Karpas-422 (cell line): ENCODE results near the gene SRGN. TPM values are rescaled to one million over a fixed set of nuclear protein-coding genes. Genes with fewer than 3 reads are reported as not detected.
"Not testable (repeated sequence)": the region's sequence is repeated elsewhere in the genome, so short reads cannot be mapped to it uniquely, and the experiment has no call there.

ENCODE experiments used
- DNase-seq: peaks from one replicate; pipeline ENCODE4 v3.0.0-alpha.2; 2015
- H2AFZ ChIP-seq: fragments of 200-600 bp; sonication (generic); 2 replicates; pipeline ENCODE4 v1.6.1; 2014; ENCODE audit warnings: antibody characterized with exemption, low read length, mixed read lengths
- H3K27ac ChIP-seq: fragments of 200-600 bp; sonication (generic); 2 replicates; pipeline ENCODE4 v1.5.1; 2014; ENCODE audit warnings: mild to moderate bottlenecking, low read length, moderate library complexity
- H3K27me3 ChIP-seq: fragments of 200-600 bp; sonication (generic); 2 replicates; pipeline ENCODE4 v1.6.1; 2014; ENCODE audit warnings: low read length, mixed read lengths
- H3K36me3 ChIP-seq: fragments of 200-600 bp; sonication (generic); 2 replicates; pipeline ENCODE4 v1.6.1; 2014; ENCODE audit warnings: low read length, mixed read lengths; ENCODE audit not compliant: insufficient read depth
- H3K4me1 ChIP-seq: fragments of 200-600 bp; sonication (generic); 2 replicates; pipeline ENCODE4 v1.6.1; 2014; ENCODE audit warnings: mild to moderate bottlenecking, low read length, mixed read lengths
- H3K4me2 ChIP-seq: fragments of 200-600 bp; sonication (generic); 2 replicates; pipeline ENCODE4 v1.6.1; 2014; ENCODE audit warnings: low read length, low read depth, mild to moderate bottlenecking; ENCODE audit not compliant: poor library complexity, severe bottlenecking
- H3K4me3 ChIP-seq: fragments of 200-600 bp; sonication (generic); 2 replicates; pipeline ENCODE4 v1.5.1; 2014; ENCODE audit warnings: mild to moderate bottlenecking, antibody characterized with exemption, low read length, mixed read lengths
- H3K79me2 ChIP-seq: fragments of 200-600 bp; sonication (generic); 2 replicates; pipeline ENCODE4 v1.6.1; 2014; ENCODE audit warnings: mild to moderate bottlenecking, low read length, mixed read lengths
- H3K9ac ChIP-seq: fragments of 200-600 bp; sonication (generic); 2 replicates; pipeline ENCODE4 v1.6.0; 2014; ENCODE audit warnings: low read length
- H3K9me2 ChIP-seq: fragments of 200-600 bp; sonication (generic), shearing (Covaris generic); replicated peaks from 2 replicates; pipeline ENCODE4 v1.6.0; 2014; ENCODE audit warnings: mild to moderate bottlenecking, low read length, moderate library complexity; ENCODE audit not compliant: insufficient read depth
- H3K9me3 ChIP-seq: fragments of 300-700, 200-600 bp; sonication (generic); 2 replicates; pipeline ENCODE4 v1.6.1; 2014; ENCODE audit warnings: low read length, mixed read lengths
- H4K20me1 ChIP-seq: fragments of 200-600 bp; sonication (generic); 2 replicates; pipeline ENCODE4 v1.6.1; 2014; ENCODE audit warnings: mild to moderate bottlenecking, antibody characterized with exemption, low read length, low read depth; ENCODE audit not compliant: insufficient read depth
- total RNA-seq: library from RNA; depleted of rRNA; stranded (reverse); fragments of >200 nt; shearing (Covaris generic); gene quantifications from 2 replicates; pipeline ENCODE4 v1.2.3, GENCODE V29; 2014; ENCODE audit warnings: low replicate concordance; rRNA removed

SRGN gene, protein sequence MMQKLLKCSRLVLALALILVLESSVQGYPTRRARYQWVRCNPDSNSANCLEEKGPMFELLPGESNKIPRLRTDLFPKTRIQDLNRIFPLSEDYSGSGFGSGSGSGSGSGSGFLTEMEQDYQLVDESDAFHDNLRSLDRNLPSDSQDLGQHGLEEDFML
- total RNA-seq, result 18.3 and 56.4 TPM in 2 replicates

DNA sequence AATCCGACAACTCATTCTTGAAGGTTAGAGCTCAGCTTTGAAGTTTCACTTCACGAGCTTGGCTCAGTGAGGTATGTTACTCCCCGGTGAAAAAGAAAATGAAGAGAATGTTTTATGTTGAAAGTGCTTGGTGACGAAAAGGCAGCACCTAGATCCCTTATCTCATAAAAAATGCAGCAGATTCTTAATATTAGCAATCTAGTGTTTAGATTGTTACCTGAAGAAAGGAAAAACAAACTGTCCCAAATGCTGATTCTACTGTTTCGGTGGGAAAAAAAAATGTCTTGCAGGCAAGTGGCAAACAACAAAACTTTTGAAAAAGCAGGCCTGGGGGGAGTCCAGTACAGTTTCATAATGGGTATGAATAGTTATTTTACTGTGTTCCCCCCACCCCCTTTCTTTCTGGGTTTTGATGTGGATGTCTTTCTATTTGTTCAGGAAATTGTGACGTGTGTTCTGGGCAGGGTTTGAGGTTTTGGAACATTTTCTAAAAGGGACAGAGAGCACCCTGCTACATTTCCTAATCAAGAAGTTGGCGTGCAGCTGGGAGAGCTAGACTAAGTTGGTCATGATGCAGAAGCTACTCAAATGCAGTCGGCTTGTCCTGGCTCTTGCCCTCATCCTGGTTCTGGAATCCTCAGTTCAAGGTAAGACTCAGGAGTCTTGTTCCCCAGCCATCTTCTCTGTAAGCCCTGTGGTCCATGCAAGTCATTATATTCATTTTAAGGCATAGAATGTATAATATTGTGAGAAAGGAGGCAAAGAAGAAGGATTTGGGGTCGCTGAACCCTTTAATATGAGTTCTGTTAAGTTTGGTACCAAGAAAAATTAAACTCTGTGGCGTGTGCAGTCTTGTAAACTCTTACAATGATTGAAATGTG, at the start of gene SRGN:
TSS of gene SRGN (plus strand) at position 514 of the 881 bp plus-strand sequence. CDS start at position 569, 55 bp downstream.
- Histone ChIP-seq H3K27ac (no peak within 1 kb of the TSS), H3K9me3 (no peaks in the 10 kb centered on the region), H3K36me3 (no peaks in the 10 kb centered on the region), H3K4me2 (peak within 1 kb of the TSS; percentile 71), H2AFZ (peak within 1 kb of the TSS; percentile 93), H3K27me3 (no peaks in the 10 kb centered on the region), H3K4me1 (peaks cover 24% of the 10 kb centered on the region), H3K4me3 (peak within 1 kb of the TSS; percentile 64), H3K79me2 (no peaks in the 10 kb centered on the region), H3K9me2 (no peaks in the 10 kb centered on the region), H3K9ac (peak within 1 kb of the TSS; percentile 67), H4K20me1 (no peaks in the 10 kb centered on the region)
- DNase-seq, result peak; percentile 74

DNA sequence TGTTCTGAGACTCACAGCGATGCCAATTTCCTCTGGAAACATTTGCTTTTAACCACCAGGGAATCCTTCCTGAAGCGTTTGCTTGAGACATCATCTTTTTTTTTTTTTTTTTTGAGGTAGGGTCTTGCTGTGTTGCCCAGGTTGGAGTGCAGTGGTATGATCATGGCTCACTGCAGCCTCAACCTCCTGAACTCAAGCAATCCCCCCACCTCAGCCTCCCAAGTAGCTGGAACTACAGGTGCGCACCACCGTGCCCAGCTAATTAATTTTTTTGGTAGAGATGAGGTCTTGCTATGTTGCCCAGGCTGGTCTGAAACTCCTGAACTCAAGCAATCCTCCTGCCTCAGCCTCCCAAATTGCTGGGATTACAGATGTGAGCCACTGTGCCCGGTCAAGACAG, 47.0 kb upstream of the SRGN start:
- H3K27ac ChIP-seq, H3K79me2 ChIP-seq, H3K9me3 ChIP-seq, H3K9me2 ChIP-seq, H3K4me1 ChIP-seq, H3K4me2 ChIP-seq, H3K4me3 ChIP-seq, H3K9ac ChIP-seq, H3K36me3 ChIP-seq, H3K27me3 ChIP-seq, DNase-seq, H2AFZ ChIP-seq, H4K20me1 ChIP-seq: not testable (repeated sequence)

DNA sequence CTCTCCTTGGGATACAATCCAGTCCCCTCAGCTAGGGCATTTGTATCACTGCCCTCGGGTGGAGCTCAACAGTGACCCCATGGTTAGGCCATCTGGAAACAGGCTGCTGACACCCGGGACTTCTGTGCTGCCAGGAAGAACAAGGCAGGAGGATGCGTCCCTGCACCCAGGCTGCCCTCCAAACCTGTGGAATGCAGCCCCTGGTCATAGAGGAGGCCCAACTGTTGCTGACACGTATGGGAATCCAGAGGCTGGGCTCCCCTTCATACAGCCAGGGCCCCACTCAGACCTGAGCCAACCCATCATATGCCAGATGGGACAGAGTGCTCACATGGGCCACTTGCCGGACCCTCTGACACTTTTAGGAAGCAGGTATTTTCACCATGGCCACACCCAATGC, 45.5 kb upstream of the SRGN start:
- no peak overlapping the region for H3K9ac ChIP-seq
- H3K4me3 ChIP-seq, result no peak overlapping the region

DNA sequence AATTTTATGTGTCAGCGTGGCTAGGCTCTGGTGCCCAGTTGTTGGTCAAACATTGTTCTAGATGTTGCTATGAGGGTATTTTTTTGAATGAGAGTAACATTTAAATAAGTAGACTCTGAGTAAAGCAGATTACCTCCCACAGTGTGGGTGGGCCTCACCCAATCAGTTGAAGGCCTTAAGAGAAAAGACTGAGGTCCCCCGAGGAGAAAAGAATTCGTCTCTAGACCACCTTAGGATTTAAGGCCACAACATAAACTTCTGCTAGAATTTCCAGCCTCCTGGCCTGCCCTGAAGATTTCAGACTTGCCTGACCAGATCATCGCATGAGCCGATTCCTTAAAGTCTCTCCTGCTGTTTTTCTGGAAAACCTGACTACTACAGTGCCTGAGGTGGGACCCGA, 45.1 kb upstream of the SRGN start:
- Histone ChIP-seq H3K4me2 (no peak overlapping the region), H3K79me2 (no peaks in the 10 kb centered on the region), H3K9ac (no peak overlapping the region), H3K36me3 (no peaks in the 10 kb centered on the region), H3K9me2 (no peaks in the 10 kb centered on the region), H2AFZ (no peak overlapping the region), H4K20me1 (no peaks in the 10 kb centered on the region), H3K27ac (no peak overlapping the region), H3K27me3 (no peaks in the 10 kb centered on the region), H3K4me1 (peaks cover 8% of the 10 kb centered on the region), H3K9me3 (no peaks in the 10 kb centered on the region), H3K4me3 (no peak overlapping the region)
- DNase-seq, result no peak

More for the DNA sequence above, 45.5 kb upstream of the SRGN start:
- no peak for DNase-seq
- Histone ChIP-seq H3K36me3 (no peaks in the 10 kb centered on the region), H3K79me2 (no peaks in the 10 kb centered on the region), H3K4me1 (peaks cover 8% of the 10 kb centered on the region), H3K27me3 (no peaks in the 10 kb centered on the region), H2AFZ (no peak overlapping the region), H3K4me2 (no peak overlapping the region), H3K9me3 (no peaks in the 10 kb centered on the region), H3K27ac (no peak overlapping the region), H3K9me2 (no peaks in the 10 kb centered on the region), H4K20me1 (no peaks in the 10 kb centered on the region)

DNA sequence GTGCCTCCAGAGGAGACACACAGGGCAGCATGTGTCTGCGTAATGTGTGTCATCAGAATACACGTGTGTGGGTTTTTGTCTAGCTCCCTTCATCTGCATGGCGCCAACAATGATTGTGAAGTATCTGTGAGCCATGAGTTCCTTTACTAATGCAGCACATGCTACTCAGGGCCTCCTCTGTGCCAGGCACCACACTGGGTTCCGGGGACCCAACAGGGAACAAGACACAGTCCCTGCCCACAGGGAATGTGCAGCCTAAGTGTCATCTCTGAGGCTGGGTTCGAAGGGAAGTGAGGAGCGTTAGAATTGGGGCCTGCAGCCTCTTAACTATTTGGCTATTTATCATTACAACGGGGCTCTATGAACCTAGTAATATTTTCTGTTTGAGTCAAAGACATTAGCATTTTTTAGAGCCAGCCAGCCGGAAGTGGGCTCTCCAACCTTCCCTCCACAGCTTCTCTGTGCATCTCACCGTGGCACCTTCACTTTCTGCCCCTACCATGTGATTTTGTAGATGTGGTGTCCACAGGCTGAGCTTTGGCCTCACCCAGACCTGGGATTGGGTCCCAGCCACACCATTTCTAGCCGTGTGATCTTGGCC, 43.9 kb upstream of the SRGN start:
- Histone ChIP-seq H3K4me1 (peaks cover 8% of the 10 kb centered on the region), H3K36me3 (no peaks in the 10 kb centered on the region), H3K27me3 (no peaks in the 10 kb centered on the region), H3K27ac (no peak overlapping the region), H3K9me2 (no peaks in the 10 kb centered on the region), H3K9ac (no peak overlapping the region), H3K79me2 (no peaks in the 10 kb centered on the region), H2AFZ (peak overlapping the region; percentile 93), H3K4me3 (no peak overlapping the region), H3K4me2 (no peak overlapping the region), H4K20me1 (no peaks in the 10 kb centered on the region), H3K9me3 (no peaks in the 10 kb centered on the region)
- no peak for DNase-seq

DNA sequence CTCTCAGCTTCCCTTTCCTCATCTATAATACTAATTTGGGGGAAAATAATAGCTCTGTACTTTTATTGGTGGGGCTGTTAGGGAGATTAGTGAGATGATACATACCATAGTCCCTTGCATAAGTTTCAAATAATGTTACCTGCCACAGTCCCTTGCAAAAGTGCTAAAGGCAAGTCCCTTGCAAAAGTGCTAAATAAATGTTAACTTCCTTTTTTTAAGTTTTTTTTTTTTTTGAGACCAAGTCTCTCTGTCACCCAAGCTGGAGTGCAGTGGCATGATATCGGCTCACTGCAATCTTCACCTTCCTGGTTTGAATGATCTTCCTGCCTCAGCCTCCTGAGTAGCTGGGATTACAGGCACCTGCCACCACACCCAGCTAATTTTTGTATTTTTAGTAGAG, 43.4 kb upstream of the SRGN start:
- no peaks in the 10 kb centered on the region for H3K36me3 ChIP-seq
- DNase-seq, result no peak
- H3K27ac ChIP-seq, result no peak overlapping the region
- H3K79me2 ChIP-seq, result no peaks in the 10 kb centered on the region
- H3K4me2 ChIP-seq, result no peak overlapping the region
- no peak overlapping the region for H3K4me3 ChIP-seq
- no peaks in the 10 kb centered on the region for H4K20me1 ChIP-seq
- no peaks in the 10 kb centered on the region for H3K9me3 ChIP-seq
- H2AFZ ChIP-seq, result peak overlapping the region; percentile 93
- no peak overlapping the region for H3K9ac ChIP-seq
- no peaks in the 10 kb centered on the region for H3K9me2 ChIP-seq
- peaks cover 8% of the 10 kb centered on the region for H3K4me1 ChIP-seq
- H3K27me3 ChIP-seq, result no peaks in the 10 kb centered on the region

DNA sequence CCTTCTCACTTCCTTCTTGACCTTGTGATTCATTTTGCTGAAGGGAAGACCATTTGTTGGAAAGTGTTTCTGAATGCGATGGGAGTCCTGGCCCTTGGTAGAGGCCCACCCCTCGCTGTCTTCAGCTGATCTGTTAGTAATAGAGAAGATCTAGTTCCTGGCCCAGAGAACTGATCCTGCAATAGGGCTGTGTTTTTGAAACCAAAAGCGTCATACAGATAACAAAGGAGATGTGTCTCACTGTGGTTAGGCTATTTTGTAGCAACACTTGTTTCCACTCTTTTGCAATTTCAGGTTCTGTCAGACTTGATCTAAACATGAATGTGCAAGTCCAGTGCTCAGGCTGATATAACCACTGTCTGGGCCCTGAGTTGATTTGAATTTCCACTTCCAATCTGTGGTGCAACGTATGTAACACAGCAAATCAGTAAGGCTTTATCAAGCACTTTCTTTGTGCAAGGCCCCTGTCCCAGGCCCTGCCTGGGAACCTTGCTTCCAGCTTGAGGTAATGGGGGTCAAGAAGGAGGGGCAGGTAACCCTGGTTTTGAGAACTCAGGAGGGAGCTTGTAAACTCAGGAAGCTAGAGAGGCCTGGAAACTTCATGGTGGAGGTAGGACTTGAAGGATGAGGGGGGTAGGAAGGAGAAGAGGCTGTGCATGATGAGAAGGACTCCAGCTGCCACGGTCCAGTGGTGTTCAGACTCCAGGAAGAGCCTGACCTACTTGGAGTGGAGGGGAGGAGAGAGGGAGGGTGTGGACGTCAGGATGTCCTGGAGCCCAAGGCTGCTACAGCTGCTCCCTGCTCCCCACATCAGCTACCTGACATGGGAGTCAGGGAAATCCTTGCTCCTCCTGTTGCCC, 42.2 kb upstream of the SRGN start:
- H3K27me3 ChIP-seq, result no peaks in the 10 kb centered on the region
- H2AFZ ChIP-seq, result no peak overlapping the region
- H3K9me3 ChIP-seq, result no peaks in the 10 kb centered on the region
- no peak overlapping the region for H3K4me3 ChIP-seq
- H3K27ac ChIP-seq, result no peak overlapping the region
- H3K4me2 ChIP-seq, result no peak overlapping the region
- H3K4me1 ChIP-seq, result peaks cover 8% of the 10 kb centered on the region
- no peaks in the 10 kb centered on the region for H3K79me2 ChIP-seq
- H4K20me1 ChIP-seq, result no peaks in the 10 kb centered on the region
- no peak for DNase-seq
- H3K36me3 ChIP-seq, result no peaks in the 10 kb centered on the region
- H3K9ac ChIP-seq, result no peak overlapping the region
- no peaks in the 10 kb centered on the region for H3K9me2 ChIP-seq
